ENCODE data around the gene TSPYL4.

DNA sequence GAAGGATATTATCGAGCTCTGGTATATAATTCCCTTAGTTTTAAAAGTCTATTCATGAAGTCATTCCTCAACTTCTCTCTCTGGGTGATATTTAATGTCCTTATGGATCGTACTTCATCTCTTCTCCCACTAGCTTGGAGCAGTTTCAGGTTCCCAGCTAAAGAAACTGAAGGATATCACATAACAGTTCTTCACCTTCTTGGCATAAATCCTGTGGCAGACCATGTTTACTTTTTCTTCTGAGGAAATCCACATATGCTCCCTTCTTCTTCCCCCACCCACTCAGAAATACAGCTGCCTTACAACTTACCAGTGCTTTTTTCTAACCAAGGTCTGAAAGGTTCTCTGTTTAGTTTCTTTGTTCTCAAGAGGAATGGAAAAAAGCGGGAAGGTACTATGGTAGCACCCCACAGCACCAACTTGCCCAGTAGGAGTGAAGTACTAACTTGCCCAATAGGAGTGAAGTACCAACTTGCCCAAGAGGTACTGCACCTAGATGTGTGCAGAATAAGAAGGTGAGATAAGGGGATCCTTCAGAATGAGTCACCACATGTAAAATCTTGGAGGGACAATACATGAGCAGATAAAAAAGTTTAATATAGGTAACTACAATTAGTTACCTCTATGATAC is 53.1 kb downstream of the TSPYL4 start:
- TF ChIP-seq, protein P1, sequence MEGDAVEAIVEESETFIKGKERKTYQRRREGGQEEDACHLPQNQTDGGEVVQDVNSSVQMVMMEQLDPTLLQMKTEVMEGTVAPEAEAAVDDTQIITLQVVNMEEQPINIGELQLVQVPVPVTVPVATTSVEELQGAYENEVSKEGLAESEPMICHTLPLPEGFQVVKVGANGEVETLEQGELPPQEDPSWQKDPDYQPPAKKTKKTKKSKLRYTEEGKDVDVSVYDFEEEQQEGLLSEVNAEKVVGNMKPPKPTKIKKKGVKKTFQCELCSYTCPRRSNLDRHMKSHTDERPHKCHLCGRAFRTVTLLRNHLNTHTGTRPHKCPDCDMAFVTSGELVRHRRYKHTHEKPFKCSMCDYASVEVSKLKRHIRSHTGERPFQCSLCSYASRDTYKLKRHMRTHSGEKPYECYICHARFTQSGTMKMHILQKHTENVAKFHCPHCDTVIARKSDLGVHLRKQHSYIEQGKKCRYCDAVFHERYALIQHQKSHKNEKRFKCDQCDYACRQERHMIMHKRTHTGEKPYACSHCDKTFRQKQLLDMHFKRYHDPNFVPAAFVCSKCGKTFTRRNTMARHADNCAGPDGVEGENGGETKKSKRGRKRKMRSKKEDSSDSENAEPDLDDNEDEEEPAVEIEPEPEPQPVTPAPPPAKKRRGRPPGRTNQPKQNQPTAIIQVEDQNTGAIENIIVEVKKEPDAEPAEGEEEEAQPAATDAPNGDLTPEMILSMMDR (IDR thresholded peaks at IDR 0.05 in 2 of 3, conservative IDR thresholded peaks at IDR 0.05 in 1 of 3; ENCODE audit: borderline replicate concordance in 1 of 3, insufficient read depth in 1 of 3, low read depth in 2 of 3, low read length in 2 of 3) = no peak
- no peak for TF ChIP-seq POLR2A (IDR thresholded peaks at IDR 0.05; ENCODE audit: borderline replicate concordance, extremely low read depth, insufficient read depth, insufficient read length)
- no peak for TF ChIP-seq ZNF274 (IDR thresholded peaks at IDR 0.05; ENCODE audit: low read depth, low read length)
- TF ChIP-seq MAX (IDR thresholded peaks at IDR 0.05) = no peak
- TF ChIP-seq EGR1 (IDR thresholded peaks at IDR 0.05; ENCODE audit: low read depth) = no peak
- no peak for TF ChIP-seq RAD21 (IDR thresholded peaks at IDR 0.05; ENCODE audit: low read depth)
- no peak for TF ChIP-seq POLR2AphosphoS5 (IDR thresholded peaks at IDR 0.05; ENCODE audit: low read depth, low read length)
- no peak for TF ChIP-seq SRF (IDR thresholded peaks at IDR 0.05; ENCODE audit: low read depth)
- no peak for TF ChIP-seq EZH2 (IDR thresholded peaks at IDR 0.05)
- no peak for TF ChIP-seq CBX3 (IDR thresholded peaks at IDR 0.05; ENCODE audit: low read depth)
- no peak for TF ChIP-seq ATF3 (IDR thresholded peaks at IDR 0.05)

Measured in HCT116 (cell line).